HepG2 (cell line): ENCODE measurements around the gene ID3. TPM values are rescaled to one million over a fixed set of nuclear protein-coding genes. Genes with fewer than 3 reads are reported as not detected.

Experiments
- AKAP8 ChIP-seq: sonication (generic); formaldehyde crosslinking; IDR thresholded peaks from 2 replicates; pipeline ENCODE4 v1.5.1; 2020; ENCODE audit warnings: mild to moderate bottlenecking, missing genetic modification reagents
- AKNA ChIP-seq: sonication (generic); formaldehyde crosslinking; IDR thresholded peaks from 2 replicates; pipeline ENCODE4 v1.4.0; 2020; ENCODE audit warnings: missing genetic modification reagents, borderline replicate concordance
- ATF6 ChIP-seq: sonication (generic); formaldehyde crosslinking; conservative IDR thresholded peaks from 2 replicates; pipeline ENCODE4 v1.4.0; 2020; ENCODE audit warnings: missing genetic modification reagents
- BATF2 ChIP-seq: sonication (generic); formaldehyde crosslinking; IDR thresholded peaks from 2 replicates; pipeline ENCODE4 v1.8.0; 2022; ENCODE audit warnings: mild to moderate bottlenecking, missing genetic modification reagents, moderate library complexity
- FOXJ3 ChIP-seq: sonication (generic); formaldehyde crosslinking; IDR thresholded peaks from 2 replicates; pipeline ENCODE4 v1.4.0; 2020; ENCODE audit warnings: missing genetic modification reagents, mild to moderate bottlenecking, borderline replicate concordance
- KAT2B ChIP-seq: fragments of 150-350 bp; IDR thresholded peaks from 2 replicates; pipeline ENCODE4 v1.6.1; 2014; ENCODE audit warnings: low read depth, low read length, borderline replicate concordance
- KLF6 ChIP-seq: IDR thresholded peaks from 2 replicates; pipeline ENCODE4 v1.8.0; 2016; ENCODE audit warnings: missing biosample characterization, missing genetic modification reagents
- NFKB2 ChIP-seq: sonication (generic); formaldehyde crosslinking; IDR thresholded peaks from 2 replicates; pipeline ENCODE4 v1.4.0; 2020; ENCODE audit warnings: missing genetic modification reagents, borderline replicate concordance
- PITX1 ChIP-seq: sonication (generic); formaldehyde crosslinking; IDR thresholded peaks from 2 replicates; pipeline ENCODE4 v1.5.1; 2020; ENCODE audit warnings: mild to moderate bottlenecking, missing genetic modification reagents
- SALL2 ChIP-seq: sonication (generic); formaldehyde crosslinking; IDR thresholded peaks from 2 replicates; pipeline ENCODE4 v1.8.1; 2023; ENCODE audit warnings: mild to moderate bottlenecking, missing genetic modification reagents, inconsistent platforms
- SKI ChIP-seq: fragments of 450-650 bp; IDR thresholded peaks from one replicate; pipeline ENCODE4 v1.6.1; 2018; ENCODE audit warnings: mild to moderate bottlenecking; ENCODE audit not compliant: partially characterized antibody
- ZBTB2 ChIP-seq: sonication (generic); formaldehyde crosslinking; IDR thresholded peaks from 2 replicates; pipeline ENCODE4 v1.8.0; 2022; ENCODE audit warnings: low read depth, missing genetic modification reagents
- ZBTB37 ChIP-seq: sonication (generic); formaldehyde crosslinking; IDR thresholded peaks from 2 replicates; pipeline ENCODE4 v1.4.0; 2020; ENCODE audit warnings: mild to moderate bottlenecking, missing genetic modification reagents
- ZFP36L1 ChIP-seq: sonication (generic); formaldehyde crosslinking; IDR thresholded peaks from 2 replicates; pipeline ENCODE4 v1.8.0; 2022; ENCODE audit warnings: mild to moderate bottlenecking, missing genetic modification reagents, moderate library complexity
- ZNF382 ChIP-seq: sonication (generic); formaldehyde crosslinking; IDR thresholded peaks from 2 replicates; pipeline ENCODE4 v1.5.0; 2020; ENCODE audit warnings: missing genetic modification reagents, mild to moderate bottlenecking, borderline replicate concordance
- ZNF691 ChIP-seq: sonication (generic); formaldehyde crosslinking; IDR thresholded peaks from 2 replicates; pipeline ENCODE4 v1.4.0; 2020; ENCODE audit warnings: missing genetic modification reagents, low read depth, mild to moderate bottlenecking, borderline replicate concordance
- ZNF841 ChIP-seq: sonication (generic); formaldehyde crosslinking; IDR thresholded peaks from 2 replicates; pipeline ENCODE4 v1.8.1; 2023; ENCODE audit warnings: missing genetic modification reagents, borderline replicate concordance
- polyA plus RNA-seq, 8 experiments: library from polyadenylated mRNA; depleted of rRNA in 3 of 8; stranded (reverse) in 7 of 8; unstranded in 1 of 8; fragments of >200 nt; fragmentation: Illumina TruSeq in 4 of 8; extraction: Trizol in 4 of 8; gene quantifications; 2 replicates each; pipeline versions ENCODE4 v1.2.1 to v1.2.3, GENCODE V29; 2011 to 2016; ENCODE audit warnings: low read depth in 4 of 8, missing spikeins in 1 of 8, mixed read lengths in 1 of 8; ENCODE audit not compliant: insufficient read depth in 1 of 8
- total RNA-seq, 5 experiments: library from RNA; depleted of rRNA; stranded (reverse); fragments of >200 nt; fragmentation: Illumina TruSeq; extraction: Trizol; gene quantifications; 2 replicates each; pipeline ENCODE4 v1.2.3, GENCODE V29; 2016; ENCODE audit warnings: low read depth in 1 of 5

The ID3 gene
- total and polyA plus RNA-seq, 2 of the 13 experiments (the other 11 are each of a cell fraction or from before 2014, with no cell fraction given) = 64.8 to 115 TPM

GRCh38 chr1:23554481-23555269, 4.6 kb downstream of the ID3 start (continued):
- peak; percentile 48; the same call in 1 of the 2 replicates for TF ChIP-seq KLF6 (CRISPR knock-in tag)
- no peak for TF ChIP-seq ATF6
- TF ChIP-seq ZNF691 = peak; percentile 22; the same call in 1 of the 2 replicates
- no peak for TF ChIP-seq FOXJ3 (CRISPR knock-in tag)
- peak; percentile 8 for TF ChIP-seq SKI
- no peak for TF ChIP-seq AKAP8 (CRISPR knock-in tag)
- no peak for TF ChIP-seq KAT2B
- 0 out of 2 replicates have a peak, but pooled peaks have one; percentile 46 for TF ChIP-seq ZNF841 (CRISPR knock-in tag)
- TF ChIP-seq ZBTB37 (CRISPR knock-in tag) = no peak
- TF ChIP-seq NFKB2 (CRISPR knock-in tag) = no peak; the same call in 1 of the 2 replicates
- peak; percentile 65; the same call in 1 of the 2 replicates for TF ChIP-seq ZBTB2 (CRISPR knock-in tag)
- TF ChIP-seq PITX1 (CRISPR knock-in tag) = no peak
- no peak for TF ChIP-seq ZNF382 (CRISPR knock-in tag)
- TF ChIP-seq ZFP36L1 (CRISPR knock-in tag) = no peak
- no peak for TF ChIP-seq BATF2
- TF ChIP-seq AKNA = no peak
- no peak for TF ChIP-seq SALL2 (CRISPR knock-in tag)
